Spinal cord (tissue), 10 donors: Measurements from ENCODE around the gene PAK4. TPM values are rescaled to one million over a fixed set of nuclear protein-coding genes. Genes with fewer than 3 reads are reported as not detected.

Experiments
- DNase-seq, 6 donors: peaks; one replicate each; pipeline versions ENCODE4 v3.0.0 to v3.0.0-alpha.2; 2013 to 2015; ENCODE audit warnings: low spot score in 6 of 6, low read depth in 4 of 6
- H3K27ac ChIP-seq: one replicate; pipeline ENCODE4 v1.5.1; 2013; ENCODE audit warnings: low read depth, low read length, control low read depth
- H3K27me3 ChIP-seq: one replicate; pipeline ENCODE4 v1.6.1; 2013; ENCODE audit warnings: low read length; ENCODE audit not compliant: control insufficient read depth, insufficient read depth
- H3K36me3 ChIP-seq: one replicate; pipeline ENCODE4 v1.6.1; 2013; ENCODE audit warnings: low read length; ENCODE audit not compliant: control insufficient read depth, insufficient read depth
- H3K4me1 ChIP-seq: one replicate; pipeline ENCODE4 v1.6.1; 2013; ENCODE audit warnings: low read length; ENCODE audit not compliant: control insufficient read depth, insufficient read depth
- H3K4me3 ChIP-seq: one replicate; pipeline ENCODE4 v1.5.1; 2013; ENCODE audit warnings: low read depth, low read length, control low read depth
- H3K9me3 ChIP-seq: one replicate; pipeline ENCODE4 v1.6.1; 2013; ENCODE audit warnings: low read length; ENCODE audit not compliant: control insufficient read depth, insufficient read depth
- WGBS: methylation state at CpG from one replicate; pipeline ENCODE4 v1.1.5; 2013; ENCODE audit warnings: missing lambda C conversion rate; ENCODE audit not compliant: insufficient coverage; 5-methylcytosine and 5-hydroxymethylcytosine counted together
- polyA plus RNA-seq, 2 donors: library from polyadenylated mRNA; unstranded; fragments of 120-200 nt; gene quantifications; one replicate each; pipeline ENCODE4 v1.2.1, GENCODE V29; 2013; ENCODE audit not compliant: insufficient read length in 2 of 2
- total RNA-seq, 2 donors: library from RNA; depleted of rRNA in 1 of 2; stranded (reverse); fragments of 120-200 nt in 1 of 2; fragments of >200 nt in 1 of 2; gene quantifications; one replicate each; pipeline versions ENCODE4 v1.2.3 to v1.2.4, GENCODE V29; 2013 to 2014
- donor health status: healthy.

The PAK4 gene
- total and polyA plus RNA-seq, 4 donors: 3.0 to 39.4 (median 22.0) TPM

GRCh38 chr19:39177110-39177699, 51.6 kb downstream of the PAK4 start:
- Histone ChIP-seq H3K36me3 (peaks cover 96% of the 10 kb centered on the region), H3K4me3 (no peak overlapping the region), H3K4me1 (no peaks in the 10 kb centered on the region), H3K27me3 (no peaks in the 10 kb centered on the region), H3K9me3 (no peaks in the 10 kb centered on the region), H3K27ac (no peak overlapping the region)
- no peak for DNase-seq
- 100% methylated on average over 6 of the region's 10 CpGs for WGBS

- Histone ChIP-seq H3K4me3 (no peak overlapping the region), H3K27ac (no peak overlapping the region), H3K9me3 (no peaks in the 10 kb centered on the region), H3K36me3 (peaks cover 91% of the 10 kb centered on the region), H3K4me1 (no peaks in the 10 kb centered on the region), H3K27me3 (no peaks in the 10 kb centered on the region)
- no peak for DNase-seq
- 95% methylated on average over 5 of the region's 11 CpGs for WGBS
These were observed 52.1 kb downstream of the PAK4 start for GRCh38 chr19:39177736-39178135.

- Histone ChIP-seq H3K27ac (no peak overlapping the region), H3K36me3 (peaks cover 84% of the 10 kb centered on the region), H3K4me3 (no peak overlapping the region), H3K9me3 (no peaks in the 10 kb centered on the region), H3K4me1 (no peaks in the 10 kb centered on the region), H3K27me3 (no peaks in the 10 kb centered on the region)
- WGBS: 93% methylated on average over 25 of the region's 30 CpGs
- DNase-seq: no peak
These were observed 52.9 kb downstream of the PAK4 start for GRCh38 chr19:39178296-39179006.

GRCh38 chr19:39179754-39180153, 54.2 kb downstream of the PAK4 start:
- Histone ChIP-seq H3K27me3 (no peaks in the 10 kb centered on the region), H3K36me3 (peaks cover 71% of the 10 kb centered on the region), H3K27ac (no peak overlapping the region), H3K9me3 (no peaks in the 10 kb centered on the region), H3K4me1 (no peaks in the 10 kb centered on the region), H3K4me3 (no peak overlapping the region)
- DNase-seq: no peak
- WGBS: 85% methylated on average over 6 of the region's 10 CpGs

DNA sequence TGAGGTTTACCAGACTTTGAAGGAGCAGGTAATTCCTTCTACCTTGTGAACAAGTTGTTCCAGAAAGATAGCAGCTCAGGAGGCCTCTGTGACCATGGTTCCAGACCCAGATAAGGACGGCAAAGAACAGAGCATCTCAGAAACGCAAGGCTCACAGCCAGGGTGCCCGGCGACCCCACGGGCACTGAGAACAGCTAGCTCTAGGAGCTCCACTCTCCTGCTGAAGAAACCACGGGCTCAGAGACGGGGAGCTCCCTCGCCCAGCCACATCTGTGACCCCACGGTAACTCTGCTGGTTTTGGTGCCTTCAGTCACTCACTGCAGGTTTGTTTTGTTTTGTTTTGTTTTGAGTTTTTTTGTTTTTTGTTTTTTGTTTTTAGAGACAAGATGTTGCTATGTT, 55.2 kb downstream of the PAK4 start:
- no peak overlapping the region for H3K27ac ChIP-seq
- H3K27me3 ChIP-seq: no peaks in the 10 kb centered on the region
- 89% methylated on average over 9 of the region's 9 CpGs for WGBS
- no peak for DNase-seq
- H3K36me3 ChIP-seq: peaks cover 61% of the 10 kb centered on the region
- H3K9me3 ChIP-seq: no peaks in the 10 kb centered on the region
- H3K4me3 ChIP-seq: no peak overlapping the region
- H3K4me1 ChIP-seq: no peaks in the 10 kb centered on the region

GRCh38 chr19:39181500-39182173, 56.1 kb downstream of the PAK4 start:
- WGBS: 88% methylated on average over 20 of the region's 21 CpGs
- no peaks in the 10 kb centered on the region for H3K4me1 ChIP-seq

DNA sequence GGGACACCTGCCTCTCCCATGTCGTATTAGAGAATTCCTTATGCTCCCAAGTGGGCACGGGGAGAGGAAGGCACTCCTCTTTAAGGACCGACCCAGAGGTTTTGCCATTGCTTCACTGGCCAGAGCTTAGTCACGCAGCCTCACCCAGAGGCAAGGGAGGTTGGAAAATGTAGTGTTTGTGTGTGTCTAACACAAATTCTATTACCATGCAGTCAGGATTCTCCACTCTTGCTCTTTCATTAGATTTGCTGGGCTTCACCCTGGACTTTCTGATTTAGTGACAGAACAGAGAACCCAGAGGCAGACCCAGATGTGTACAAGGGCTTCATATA, 56.6 kb downstream of the PAK4 start:
- Histone ChIP-seq H3K4me1 (no peaks in the 10 kb centered on the region), H3K36me3 (peaks cover 49% of the 10 kb centered on the region), H3K4me3 (no peak overlapping the region), H3K27ac (no peak overlapping the region), H3K27me3 (no peaks in the 10 kb centered on the region), H3K9me3 (no peaks in the 10 kb centered on the region)
- no peak for DNase-seq
- WGBS: no CpG with 5 or more reads among the region's 4 CpGs

More at GRCh38 chr19:39181500-39182173, 56.1 kb downstream of the PAK4 start:
- no peak for DNase-seq
- Histone ChIP-seq H3K36me3 (peaks cover 54% of the 10 kb centered on the region), H3K27me3 (no peaks in the 10 kb centered on the region), H3K27ac (no peak overlapping the region), H3K9me3 (no peaks in the 10 kb centered on the region), H3K4me3 (no peak overlapping the region)

GRCh38 chr19:39183104-39183503, 57.5 kb downstream of the PAK4 start:
- no peak overlapping the region for H3K4me3 ChIP-seq
- H3K36me3 ChIP-seq: peaks cover 39% of the 10 kb centered on the region
- H3K4me1 ChIP-seq: no peaks in the 10 kb centered on the region
- H3K27me3 ChIP-seq: no peaks in the 10 kb centered on the region
- H3K27ac ChIP-seq: no peak overlapping the region
- no peak for DNase-seq
- WGBS: 94% methylated on average over 5 of the region's 8 CpGs
- no peaks in the 10 kb centered on the region for H3K9me3 ChIP-seq

- no peak for DNase-seq
- H3K36me3 ChIP-seq: peaks cover 6% of the 10 kb centered on the region
- H3K4me1 ChIP-seq: no peaks in the 10 kb centered on the region
- no peak overlapping the region for H3K27ac ChIP-seq
- no CpG with 5 or more reads among the region's 8 CpGs for WGBS
- no peaks in the 10 kb centered on the region for H3K9me3 ChIP-seq
- H3K4me3 ChIP-seq: no peak overlapping the region
- no peaks in the 10 kb centered on the region for H3K27me3 ChIP-seq
These were observed 60.8 kb downstream of the PAK4 start for GRCh38 chr19:39186391-39186790.

DNA sequence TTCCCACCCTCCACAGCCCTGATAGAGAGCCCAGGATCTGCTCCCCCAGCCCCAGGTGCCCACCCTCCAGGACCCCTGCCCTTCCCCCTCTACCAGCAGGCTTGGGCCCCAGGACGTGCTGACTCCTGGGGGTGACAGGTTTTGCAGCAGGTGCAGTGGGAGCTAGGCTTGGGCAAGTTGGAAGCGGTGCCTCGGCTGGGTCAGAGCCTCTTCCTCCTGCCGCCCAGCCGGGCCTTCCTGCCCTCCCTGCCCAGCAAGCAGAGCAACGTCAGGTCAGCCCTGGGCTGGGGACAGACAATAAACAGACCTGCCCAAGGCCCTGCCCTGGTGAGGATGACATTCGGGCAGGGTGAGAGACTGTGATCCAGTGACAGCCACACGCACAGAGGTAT, 62.0 kb downstream of the PAK4 start:
- Histone ChIP-seq H3K36me3 (no peaks in the 10 kb centered on the region), H3K4me3 (no peak overlapping the region), H3K27ac (no peak overlapping the region), H3K27me3 (no peaks in the 10 kb centered on the region), H3K9me3 (no peaks in the 10 kb centered on the region), H3K4me1 (no peaks in the 10 kb centered on the region)
- DNase-seq: no peak
- WGBS: 55% methylated on average over 7 of the region's 8 CpGs
